ENCODE results near the gene ZIC1.

Gene ZIC1

GRCh38 chr3:147411815-147412241 is 2.7 kb downstream of the ZIC1 start:
- no peak for DNase-seq

GRCh38 chr3:147412261-147412916 is 3.2 kb downstream of the ZIC1 start:
- no peak for DNase-seq

GRCh38 chr3:147412917-147413685 is 3.9 kb downstream of the ZIC1 start:
- no peak for DNase-seq

- DNase-seq: no peak
Observed at GRCh38 chr3:147413686-147414389, 4.7 kb downstream of the ZIC1 start.

GRCh38 chr3:147414390-147415138 is 5.4 kb downstream of the ZIC1 start:
- DNase-seq: no peak

- no peak for DNase-seq
Observed at GRCh38 chr3:147415286-147415685, 6.1 kb downstream of the ZIC1 start.

GRCh38 chr3:147415874-147416273 is 6.7 kb downstream of the ZIC1 start:
- no peak for DNase-seq

GRCh38 chr3:147416931-147417330 is 7.8 kb downstream of the ZIC1 start:
- DNase-seq: no peak

- DNase-seq: no peak
Observed at GRCh38 chr3:147417551-147418295, 8.6 kb downstream of the ZIC1 start.

GRCh38 chr3:147418371-147418781 is 9.2 kb downstream of the ZIC1 start:
- DNase-seq: no peak

GRCh38 chr3:147418808-147419701 is 9.9 kb downstream of the ZIC1 start:
- DNase-seq: no peak

- DNase-seq: no peak
Observed at GRCh38 chr3:147419781-147420224, 10.6 kb downstream of the ZIC1 start.

- no peak for DNase-seq
Observed at GRCh38 chr3:147420353-147421183, 11.4 kb downstream of the ZIC1 start.

GRCh38 chr3:147421184-147421912 is 12.2 kb downstream of the ZIC1 start:
- DNase-seq: no peak

- DNase-seq: no peak
Observed at GRCh38 chr3:147422196-147422595, 13.0 kb downstream of the ZIC1 start.

- DNase-seq: no peak
Observed at GRCh38 chr3:147422601-147423536, 13.7 kb downstream of the ZIC1 start.

GRCh38 chr3:147423537-147423797 is 14.3 kb downstream of the ZIC1 start:
- no peak for DNase-seq

- DNase-seq: no peak
Observed at GRCh38 chr3:147423798-147424580, 14.8 kb downstream of the ZIC1 start.

All from SHP77 treated with DMSO at 0.1 percent for 48 hours (cell line).